ENCODE results near the gene SUSD1. TPM values are rescaled to one million over a fixed set of nuclear protein-coding genes. Genes with fewer than 3 reads are reported as not detected.

SUSD1 gene
- total RNA-seq, 3 donors from 2014 or later, result 18.8 to 43.8 (median 19.5) TPM

Other genes with a start within 250 kb of the SUSD1 start
- gene PTBP3, start 158.3 kb upstream of the SUSD1 start, total RNA-seq, result 100 to 1,000 TPM in 2 of 3 donors, 10 to 100 TPM in 1; 69.3 to 132 (median 125) TPM
- gene HSDL2, start 204.8 kb upstream of the SUSD1 start, total RNA-seq, result 10 to 100 TPM; 35.7 to 40.8 (median 38.1) TPM

All from mucosa of descending colon (tissue), 3 donors.